ENCODE data around the gene PROZ. TPM values are rescaled to one million over a fixed set of nuclear protein-coding genes. Genes with fewer than 3 reads are reported as not detected.

The PROZ gene
- total RNA-seq, 1 donor from 2014 or later, result not detected

- Mint-ChIP-seq H3K36me3 (ENCODE audit: low read depth, unreplicated experiment) (no peaks in the 10 kb centered on the region), H3K4me3 (ENCODE audit: unreplicated experiment) (no peak overlapping the region), H3K4me1 (ENCODE audit: low read depth, unreplicated experiment) (no peaks in the 10 kb centered on the region), H3K9me3 (ENCODE audit: unreplicated experiment) (peaks cover 3% of the 10 kb centered on the region), H3K27ac (ENCODE audit: unreplicated experiment) (no peak overlapping the region), H3K27me3 (ENCODE audit: low read depth, unreplicated experiment) (peaks cover 23% of the 10 kb centered on the region)
- Histone ChIP-seq H3K4me3 (ENCODE audit: insufficient read depth, low read depth, low read length) (no peak overlapping the region), H3K27me3 (ENCODE audit: insufficient read depth, low read length) (peaks cover 16% of the 10 kb centered on the region), H3K79me2 (ENCODE audit: insufficient read depth, low read length) (no peaks in the 10 kb centered on the region), H2AFZ (ENCODE audit: low read depth, low read length) (no peak overlapping the region), H3K36me3 (ENCODE audit: insufficient read depth, low read length) (no peaks in the 10 kb centered on the region), H3K9me3 (ENCODE audit: insufficient read depth, low read depth, low read length) (no peaks in the 10 kb centered on the region), H3K27ac (ENCODE audit: low read depth, low read length) (no peak overlapping the region), H3K9ac (ENCODE audit: low read length) (no peak overlapping the region), H3K4me1 (ENCODE audit: insufficient read depth, low read length) (no peaks in the 10 kb centered on the region), H4K20me1 (ENCODE audit: insufficient read depth, low read length) (no peaks in the 10 kb centered on the region), H3K4me2 (ENCODE audit: low read length) (no peak overlapping the region)
- TF ChIP-seq, protein P1, sequence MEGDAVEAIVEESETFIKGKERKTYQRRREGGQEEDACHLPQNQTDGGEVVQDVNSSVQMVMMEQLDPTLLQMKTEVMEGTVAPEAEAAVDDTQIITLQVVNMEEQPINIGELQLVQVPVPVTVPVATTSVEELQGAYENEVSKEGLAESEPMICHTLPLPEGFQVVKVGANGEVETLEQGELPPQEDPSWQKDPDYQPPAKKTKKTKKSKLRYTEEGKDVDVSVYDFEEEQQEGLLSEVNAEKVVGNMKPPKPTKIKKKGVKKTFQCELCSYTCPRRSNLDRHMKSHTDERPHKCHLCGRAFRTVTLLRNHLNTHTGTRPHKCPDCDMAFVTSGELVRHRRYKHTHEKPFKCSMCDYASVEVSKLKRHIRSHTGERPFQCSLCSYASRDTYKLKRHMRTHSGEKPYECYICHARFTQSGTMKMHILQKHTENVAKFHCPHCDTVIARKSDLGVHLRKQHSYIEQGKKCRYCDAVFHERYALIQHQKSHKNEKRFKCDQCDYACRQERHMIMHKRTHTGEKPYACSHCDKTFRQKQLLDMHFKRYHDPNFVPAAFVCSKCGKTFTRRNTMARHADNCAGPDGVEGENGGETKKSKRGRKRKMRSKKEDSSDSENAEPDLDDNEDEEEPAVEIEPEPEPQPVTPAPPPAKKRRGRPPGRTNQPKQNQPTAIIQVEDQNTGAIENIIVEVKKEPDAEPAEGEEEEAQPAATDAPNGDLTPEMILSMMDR (IDR thresholded peaks at IDR 0.05; ENCODE audit: insufficient read depth, low read depth, low read length), result no peak
- no peak for TF ChIP-seq EZH2 (IDR thresholded peaks at IDR 0.05; ENCODE audit: insufficient read depth, low read length)
- DNase-seq (ENCODE audit: low read depth) (no peak), FAIRE-seq (no peak)
Observed at GRCh38 chr13:113135281-113135760, 23.1 kb upstream of the PROZ start.

- peaks cover 7% of the 10 kb centered on the region for H3K27me3 ChIP-seq (ENCODE audit: insufficient read depth, low read length)
- H3K36me3 ChIP-seq (ENCODE audit: insufficient read depth, low read length), result no peaks in the 10 kb centered on the region
- Mint-ChIP-seq H3K27me3 (ENCODE audit: low read depth, unreplicated experiment) (peaks cover 9% of the 10 kb centered on the region), H3K36me3 (ENCODE audit: low read depth, unreplicated experiment) (no peaks in the 10 kb centered on the region), H3K4me1 (ENCODE audit: low read depth, unreplicated experiment) (no peaks in the 10 kb centered on the region), H3K9me3 (ENCODE audit: unreplicated experiment) (peaks cover 3% of the 10 kb centered on the region), H3K27ac (ENCODE audit: unreplicated experiment) (no peak overlapping the region), H3K4me3 (ENCODE audit: unreplicated experiment) (no peak overlapping the region)
- no peak overlapping the region for H3K4me3 ChIP-seq (ENCODE audit: insufficient read depth, low read depth, low read length)
- H3K9ac ChIP-seq (ENCODE audit: low read length), result no peak overlapping the region
- H3K4me1 ChIP-seq (ENCODE audit: insufficient read depth, low read length), result no peaks in the 10 kb centered on the region
- no peaks in the 10 kb centered on the region for H3K9me3 ChIP-seq (ENCODE audit: insufficient read depth, low read depth, low read length)
- no peak overlapping the region for H3K27ac ChIP-seq (ENCODE audit: low read depth, low read length)
- no peak for FAIRE-seq
- no peak for DNase-seq (ENCODE audit: low read depth)
- no peaks in the 10 kb centered on the region for H4K20me1 ChIP-seq (ENCODE audit: insufficient read depth, low read length)
- no peak overlapping the region for H2AFZ ChIP-seq (ENCODE audit: low read depth, low read length)
- H3K4me2 ChIP-seq (ENCODE audit: low read length), result no peak overlapping the region
- TF ChIP-seq EZH2 (IDR thresholded peaks at IDR 0.05; ENCODE audit: insufficient read depth, low read length), result no peak
- no peaks in the 10 kb centered on the region for H3K79me2 ChIP-seq (ENCODE audit: insufficient read depth, low read length)
Observed at GRCh38 chr13:113137691-113138298, 20.7 kb upstream of the PROZ start.

- Mint-ChIP-seq H3K36me3 (ENCODE audit: low read depth, unreplicated experiment) (no peaks in the 10 kb centered on the region), H3K27me3 (ENCODE audit: low read depth, unreplicated experiment) (peaks cover 13% of the 10 kb centered on the region), H3K4me1 (ENCODE audit: low read depth, unreplicated experiment) (no peaks in the 10 kb centered on the region), H3K4me3 (ENCODE audit: unreplicated experiment) (no peak overlapping the region), H3K9me3 (ENCODE audit: unreplicated experiment) (peaks cover 3% of the 10 kb centered on the region), H3K27ac (ENCODE audit: unreplicated experiment) (no peak overlapping the region)
- no peaks in the 10 kb centered on the region for H3K4me1 ChIP-seq (ENCODE audit: insufficient read depth, low read length)
- H4K20me1 ChIP-seq (ENCODE audit: insufficient read depth, low read length), result no peaks in the 10 kb centered on the region
- no peaks in the 10 kb centered on the region for H3K9me3 ChIP-seq (ENCODE audit: insufficient read depth, low read depth, low read length)
- no peak overlapping the region for H3K4me3 ChIP-seq (ENCODE audit: insufficient read depth, low read depth, low read length)
- H3K36me3 ChIP-seq (ENCODE audit: insufficient read depth, low read length), result no peaks in the 10 kb centered on the region
- H2AFZ ChIP-seq (ENCODE audit: low read depth, low read length), result no peak overlapping the region
- TF ChIP-seq EZH2 (IDR thresholded peaks at IDR 0.05; ENCODE audit: insufficient read depth, low read length), result no peak
- TF ChIP-seq, protein P1 (IDR thresholded peaks at IDR 0.05; ENCODE audit: insufficient read depth, low read depth, low read length), result no peak
- H3K27ac ChIP-seq (ENCODE audit: low read depth, low read length), result no peak overlapping the region
- FAIRE-seq (no peak), DNase-seq (ENCODE audit: low read depth) (no peak)
- H3K27me3 ChIP-seq (ENCODE audit: insufficient read depth, low read length), result peaks cover 7% of the 10 kb centered on the region
- no peak overlapping the region for H3K4me2 ChIP-seq (ENCODE audit: low read length)
- H3K9ac ChIP-seq (ENCODE audit: low read length), result no peak overlapping the region
- no peaks in the 10 kb centered on the region for H3K79me2 ChIP-seq (ENCODE audit: insufficient read depth, low read length)
Observed at GRCh38 chr13:113138792-113139551, 19.5 kb upstream of the PROZ start.

Data from astrocyte (in vitro differentiated cells and primary cell).